IPS DF 6.9 (cell line): ENCODE results near the gene POLR2J.
"Not testable (repeated sequence)": the region's sequence is repeated elsewhere in the genome, so short reads cannot be mapped to it uniquely, and the experiment has no call there.

ENCODE experiments used
- DNase-seq: peaks from one replicate; pipeline ENCODE4 v3.0.0-alpha.2; 2013; ENCODE audit warnings: low read depth, low spot score
- H3K27ac ChIP-seq: one replicate; pipeline ENCODE4 v1.5.1; 2013; ENCODE audit warnings: low read length, control low read depth
- H3K27me3 ChIP-seq: 2 replicates; pipeline ENCODE4 v1.6.1; 2013; ENCODE audit warnings: mild to moderate bottlenecking, low read length; ENCODE audit not compliant: control insufficient read depth, insufficient read depth
- H3K36me3 ChIP-seq: 2 replicates; pipeline ENCODE4 v1.6.1; 2013; ENCODE audit warnings: low read length; ENCODE audit not compliant: control insufficient read depth, insufficient read depth
- H3K4me1 ChIP-seq: 2 replicates; pipeline ENCODE4 v1.6.1; 2013; ENCODE audit warnings: low read length; ENCODE audit not compliant: control insufficient read depth, insufficient read depth
- H3K4me3 ChIP-seq: 2 replicates; pipeline ENCODE4 v1.5.1; 2013; ENCODE audit warnings: mild to moderate bottlenecking, low read length
- H3K9me3 ChIP-seq: 2 replicates; pipeline ENCODE4 v1.6.1; 2013; ENCODE audit warnings: low read length, inconsistent platforms; ENCODE audit not compliant: control insufficient read depth, insufficient read depth
- WGBS: extraction: QIAGEN DNeasy Blood & Tissue Kit; methylation state at CpG from one replicate; pipeline ENCODE4 v1.1.7; 2013; ENCODE audit warnings: mixed read lengths, missing lambda C conversion rate; ENCODE audit not compliant: insufficient read length, insufficient coverage; 5-methylcytosine and 5-hydroxymethylcytosine counted together

Gene POLR2J

DNA sequence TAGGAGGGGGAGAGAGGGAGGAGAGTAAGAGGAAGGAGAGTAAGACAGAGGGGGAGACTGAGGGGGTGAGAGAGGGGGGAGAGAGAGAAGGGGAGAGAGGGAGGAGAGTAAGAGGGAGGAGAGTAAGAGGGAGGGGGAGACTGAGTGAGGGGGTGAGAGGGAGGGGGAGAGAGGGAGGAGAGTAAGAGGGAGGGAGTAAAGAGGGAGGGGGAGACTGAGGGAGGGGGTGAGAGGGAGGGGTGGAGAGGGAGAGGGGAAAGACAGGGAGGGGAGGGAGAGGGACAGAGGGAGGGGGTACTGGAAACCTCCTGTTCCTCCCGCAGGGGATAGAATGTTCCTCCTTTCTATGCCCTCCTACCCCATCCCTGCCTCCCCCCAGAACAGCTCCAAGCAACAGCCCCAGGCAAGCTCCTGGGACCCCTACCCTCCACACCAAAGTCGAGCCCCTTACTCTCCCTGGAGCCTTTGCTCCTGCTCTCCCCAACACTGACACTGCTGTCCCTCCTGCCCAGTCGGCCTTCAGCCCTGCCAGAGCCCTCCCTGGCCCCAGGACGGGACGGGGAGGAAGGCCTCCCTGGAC lies 34.0 kb upstream of the POLR2J start:
- H3K36me3 ChIP-seq, DNase-seq, H3K4me3 ChIP-seq, H3K4me1 ChIP-seq, H3K27me3 ChIP-seq, H3K9me3 ChIP-seq, H3K27ac ChIP-seq: not testable (repeated sequence)
- no CpG with 5 or more reads among the region's 5 CpGs for WGBS

DNA sequence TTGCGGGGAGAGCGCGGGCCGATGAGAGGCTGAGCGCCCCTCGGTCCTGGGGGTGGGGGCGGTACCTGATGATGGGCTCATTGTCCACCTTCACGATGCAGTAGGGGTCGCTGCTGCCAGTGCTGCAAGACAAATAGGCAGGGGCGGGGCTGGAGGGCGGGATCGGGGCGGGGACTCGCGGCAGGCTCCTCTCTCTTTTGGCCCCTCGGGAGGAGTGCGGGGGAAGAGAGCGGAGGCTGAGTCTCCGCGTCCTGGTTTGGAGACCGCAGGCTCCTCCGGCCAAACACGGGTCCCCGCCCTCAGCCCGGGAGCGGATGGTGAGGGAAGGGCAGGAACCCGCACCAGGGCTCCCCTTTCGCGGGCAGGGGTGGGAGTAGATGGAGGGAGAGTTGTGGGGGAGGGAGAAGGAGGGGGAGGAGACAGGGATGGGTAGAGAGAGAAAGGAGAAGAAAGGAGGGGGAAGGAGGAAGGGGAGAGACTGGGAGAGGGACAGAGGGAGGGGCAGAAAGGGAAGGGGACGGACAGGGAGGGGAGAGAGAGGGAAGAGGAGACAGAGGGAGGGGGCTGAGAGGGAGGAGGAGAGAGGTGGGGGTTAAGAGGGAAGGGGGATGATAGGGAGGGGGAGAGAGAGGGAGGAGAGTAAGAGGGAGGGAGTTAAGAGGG lies 33.3 kb upstream of the POLR2J start:
- H3K4me3 ChIP-seq: not testable (repeated sequence)

DNA sequence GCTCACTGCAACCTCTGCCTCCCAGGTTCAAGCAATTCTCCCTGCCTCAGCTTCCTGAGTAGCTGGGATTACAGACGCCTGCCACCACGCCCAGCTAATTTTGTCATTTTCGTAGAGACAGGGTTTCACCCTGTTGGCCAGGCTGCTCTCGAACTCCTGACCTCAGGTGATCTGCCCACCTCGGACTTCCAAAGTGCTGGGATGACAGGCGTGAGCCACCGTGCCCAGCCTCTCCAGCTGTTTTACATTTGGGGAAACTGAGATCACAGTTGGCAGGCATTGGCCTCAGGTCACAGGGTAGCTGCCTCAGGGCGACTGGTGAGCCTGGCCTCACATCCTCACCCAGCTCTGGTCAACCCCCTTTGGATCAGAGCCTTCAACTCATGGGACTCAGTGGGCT lies 31.9 kb upstream of the POLR2J start:
- H3K27ac ChIP-seq, H3K4me3 ChIP-seq, H3K27me3 ChIP-seq, H3K36me3 ChIP-seq, DNase-seq, H3K9me3 ChIP-seq, H3K4me1 ChIP-seq: not testable (repeated sequence)
- WGBS: no CpG with 5 or more reads among the region's 8 CpGs

More for the DNA sequence above, 33.3 kb upstream of the POLR2J start:
- not testable (repeated sequence) for DNase-seq, H3K9me3 ChIP-seq, H3K27ac ChIP-seq, H3K27me3 ChIP-seq, H3K4me1 ChIP-seq, H3K36me3 ChIP-seq
- no CpG with 5 or more reads among the region's 30 CpGs for whole genome bisulfite sequencing

GRCh38 chr7:102507410-102508088 lies 28.8 kb upstream of the POLR2J start:
- not testable (repeated sequence) for H3K4me1 ChIP-seq, H3K9me3 ChIP-seq, DNase-seq, H3K36me3 ChIP-seq, H3K27me3 ChIP-seq, H3K4me3 ChIP-seq, H3K27ac ChIP-seq
- no CpG with 5 or more reads among the region's 8 CpGs for WGBS

GRCh38 chr7:102505298-102506185 lies 26.8 kb upstream of the POLR2J start:
- H3K4me3 ChIP-seq, H3K36me3 ChIP-seq, H3K9me3 ChIP-seq, DNase-seq, H3K27ac ChIP-seq, H3K4me1 ChIP-seq, H3K27me3 ChIP-seq: not testable (repeated sequence)
- no CpG with 5 or more reads among the region's 24 CpGs for WGBS

GRCh38 chr7:102503141-102503540 lies 24.4 kb upstream of the POLR2J start:
- not testable (repeated sequence) for H3K9me3 ChIP-seq, H3K27me3 ChIP-seq, H3K4me1 ChIP-seq, DNase-seq, H3K27ac ChIP-seq, H3K4me3 ChIP-seq, H3K36me3 ChIP-seq
- WGBS: no CpG with 5 or more reads among the region's 12 CpGs

- H3K9me3 ChIP-seq, H3K27me3 ChIP-seq, DNase-seq, H3K36me3 ChIP-seq, H3K4me3 ChIP-seq, H3K4me1 ChIP-seq, H3K27ac ChIP-seq: not testable (repeated sequence)
- WGBS: no CpG with 5 or more reads among the region's 16 CpGs
Measured at GRCh38 chr7:102498321-102498720, 19.6 kb upstream of the POLR2J start.

GRCh38 chr7:102497308-102497707 lies 18.6 kb upstream of the POLR2J start:
- not testable (repeated sequence) for H3K27me3 ChIP-seq, H3K36me3 ChIP-seq, H3K4me1 ChIP-seq, DNase-seq, H3K4me3 ChIP-seq, H3K9me3 ChIP-seq, H3K27ac ChIP-seq
- WGBS: no CpG with 5 or more reads among the region's 5 CpGs

- no CpG with 5 or more reads among the region's 10 CpGs for WGBS
- not testable (repeated sequence) for H3K36me3 ChIP-seq, H3K27ac ChIP-seq, DNase-seq, H3K9me3 ChIP-seq, H3K4me3 ChIP-seq, H3K4me1 ChIP-seq, H3K27me3 ChIP-seq
Measured at GRCh38 chr7:102496861-102497260, 18.1 kb upstream of the POLR2J start.

DNA sequence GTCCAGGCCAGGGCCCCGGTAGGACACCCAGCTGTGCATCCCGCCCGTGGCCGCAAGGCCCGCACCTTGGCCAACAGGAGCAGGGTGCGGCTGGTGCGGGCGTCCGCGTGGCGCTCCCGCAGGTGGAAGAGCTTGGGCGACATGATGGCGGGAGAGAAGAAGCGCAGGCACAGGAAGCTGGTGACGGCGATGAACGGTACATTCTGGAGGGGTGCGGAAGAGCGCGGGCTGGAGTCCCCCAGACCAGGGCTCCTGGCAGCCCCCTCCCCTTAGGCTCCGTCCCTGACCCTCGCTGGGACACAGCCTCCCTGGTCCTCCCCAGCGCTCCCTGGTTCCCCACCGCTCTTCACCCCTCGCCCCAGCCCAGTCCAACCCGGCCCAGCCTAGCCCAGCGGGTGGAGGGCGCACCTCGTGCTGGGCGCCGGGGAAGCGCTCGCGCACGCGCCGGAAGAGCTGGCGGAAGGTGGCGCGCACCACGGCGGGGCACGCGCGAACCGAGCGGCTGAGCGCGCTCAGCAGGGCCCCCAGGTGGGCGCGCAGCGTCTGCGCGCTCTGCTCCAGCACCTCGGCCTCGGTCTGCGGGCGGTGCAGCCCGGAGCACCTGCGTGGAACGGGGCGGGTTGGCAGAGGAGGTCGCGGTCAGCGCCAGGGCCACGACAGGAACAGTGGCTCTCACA lies 15.9 kb upstream of the POLR2J start:
- not testable (repeated sequence) for H3K9me3 ChIP-seq, H3K27me3 ChIP-seq, H3K4me3 ChIP-seq, H3K4me1 ChIP-seq, H3K27ac ChIP-seq, DNase-seq, H3K36me3 ChIP-seq
- no CpG with 5 or more reads among the region's 67 CpGs for WGBS
